ENCODE measurements around the gene GRIK5.
A peak's percentile ranks its signal among the peaks of the same experiment; 100 is the strongest.

The GRIK5 gene

DNA sequence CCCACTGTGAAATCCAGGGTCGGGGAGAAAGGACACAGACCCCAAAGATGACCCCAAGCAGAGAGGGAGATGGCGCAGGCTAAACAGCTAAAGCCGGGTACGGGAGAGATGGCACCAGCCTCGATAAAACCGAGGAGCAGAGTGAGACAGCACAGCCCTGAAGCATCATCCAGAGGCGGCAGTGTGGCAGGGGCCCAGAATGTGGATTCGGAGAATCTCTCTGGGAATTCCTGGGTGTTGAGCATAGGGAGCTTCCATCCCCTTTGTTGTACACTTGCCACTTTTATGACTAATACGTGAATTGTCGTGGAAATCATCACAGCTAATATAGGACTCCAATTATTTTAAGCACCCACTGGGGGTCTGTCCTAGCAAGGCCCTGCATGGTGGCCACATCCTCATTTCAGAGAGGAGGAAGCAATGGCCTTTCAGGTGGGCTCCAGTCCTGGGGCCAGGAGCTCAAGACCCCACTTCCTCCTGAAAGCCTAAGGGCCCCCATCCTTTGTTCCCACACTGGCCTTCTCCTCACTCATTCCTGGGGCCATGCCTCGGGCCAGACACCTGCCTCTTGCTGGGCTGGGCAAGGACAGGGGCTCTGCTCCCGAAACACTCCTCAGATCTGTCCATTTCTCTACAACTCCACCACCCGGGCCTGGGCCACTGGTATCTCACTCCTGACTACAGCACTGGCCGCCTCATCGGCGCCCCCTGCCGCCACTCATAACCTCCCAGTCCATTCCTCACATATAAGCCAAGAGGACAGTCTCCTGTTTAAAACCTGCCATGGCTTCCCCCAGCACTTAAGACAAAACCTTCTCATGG, 46.7 kb downstream of the GRIK5 start:
- TF ChIP-seq REST (IDR thresholded peaks at IDR 0.05; ENCODE audit: insufficient read depth in 1 of 2, low read depth in 2 of 2, low read length in 2 of 2) (0 out of 4 replicates have a peak, but pooled peaks of 1 of the 2 experiments have one; percentile 16), SIN3A (IDR thresholded peaks at IDR 0.05; ENCODE audit: borderline replicate concordance, insufficient read depth, low read length) (no peak), FOXP2 (optimal IDR thresholded peaks at IDR 0.05; ENCODE audit: borderline replicate concordance, extremely low read depth, extremely low read length, insufficient read depth) (no peak), TAF1 (IDR thresholded peaks at IDR 0.05; ENCODE audit: borderline replicate concordance, insufficient read depth, low read length) (no peak), POLR2AphosphoS5 (IDR thresholded peaks at IDR 0.05; ENCODE audit: low read depth, low read length) (no peak)

- no peak for TF ChIP-seq POLR2AphosphoS5 (IDR thresholded peaks at IDR 0.05; ENCODE audit: low read depth, low read length)
These were observed 47.4 kb downstream of the GRIK5 start for GRCh38 chr19:42022616-42023015.

- TF ChIP-seq REST (IDR thresholded peaks at IDR 0.05; ENCODE audit: insufficient read depth in 1 of 2, low read depth in 2 of 2, low read length in 2 of 2) (no peak), POLR2AphosphoS5 (IDR thresholded peaks at IDR 0.05; ENCODE audit: low read depth, low read length) (no peak), FOXP2 (optimal IDR thresholded peaks at IDR 0.05; ENCODE audit: borderline replicate concordance, extremely low read depth, extremely low read length, insufficient read depth) (no peak), TAF1 (IDR thresholded peaks at IDR 0.05; ENCODE audit: borderline replicate concordance, insufficient read depth, low read length) (no peak), SIN3A (IDR thresholded peaks at IDR 0.05; ENCODE audit: borderline replicate concordance, insufficient read depth, low read length) (no peak)
These were observed 48.8 kb downstream of the GRIK5 start for GRCh38 chr19:42021185-42021584.

DNA sequence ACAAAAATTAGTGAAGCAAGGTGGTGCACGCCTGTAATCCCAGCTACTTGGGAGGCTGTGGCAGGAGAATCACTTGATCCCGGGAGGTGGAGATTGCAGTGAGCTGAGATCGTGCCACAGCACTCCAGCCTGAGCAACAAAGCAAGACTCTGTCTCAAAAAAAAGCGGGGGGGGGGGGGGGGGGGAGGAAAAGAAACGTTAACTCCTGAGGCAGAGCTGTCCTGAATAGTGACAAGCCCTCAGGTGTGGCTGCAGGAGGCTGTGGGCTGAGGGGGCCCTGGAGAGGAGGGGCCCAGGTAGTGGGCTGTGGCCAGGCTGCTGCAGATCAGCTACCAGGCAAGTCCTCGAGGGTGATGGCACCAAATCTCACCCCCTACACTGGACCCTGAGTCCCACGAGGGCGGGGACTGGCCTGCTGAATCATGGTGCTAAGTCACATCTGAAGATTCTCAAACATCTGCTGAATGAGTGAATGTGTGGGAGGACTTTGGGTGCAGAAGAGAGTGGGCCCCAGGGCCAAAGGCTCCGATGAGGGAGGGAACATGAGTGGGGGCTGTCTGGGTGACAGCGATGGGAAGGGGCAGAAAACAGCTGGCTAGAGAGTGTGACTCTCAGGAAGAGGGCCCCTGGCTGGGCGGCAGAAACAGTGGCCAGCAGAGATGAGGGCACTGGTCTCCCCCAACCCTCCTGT, 51.4 kb downstream of the GRIK5 start:
- TF ChIP-seq REST (IDR thresholded peaks at IDR 0.05; ENCODE audit: insufficient read depth in 1 of 2, low read depth in 2 of 2, low read length in 2 of 2), result no peak
- TF ChIP-seq FOXP2 (optimal IDR thresholded peaks at IDR 0.05; ENCODE audit: borderline replicate concordance, extremely low read depth, extremely low read length, insufficient read depth), result no peak
- TF ChIP-seq POLR2AphosphoS5 (IDR thresholded peaks at IDR 0.05; ENCODE audit: low read depth, low read length), result no peak
- no peak for TF ChIP-seq TAF1 (IDR thresholded peaks at IDR 0.05; ENCODE audit: borderline replicate concordance, insufficient read depth, low read length)

- TF ChIP-seq REST (IDR thresholded peaks at IDR 0.05; ENCODE audit: insufficient read depth in 1 of 2, low read depth in 2 of 2, low read length in 2 of 2) (no peak), POLR2AphosphoS5 (IDR thresholded peaks at IDR 0.05; ENCODE audit: low read depth, low read length) (no peak), SIN3A (IDR thresholded peaks at IDR 0.05; ENCODE audit: borderline replicate concordance, insufficient read depth, low read length) (no peak), FOXP2 (optimal IDR thresholded peaks at IDR 0.05; ENCODE audit: borderline replicate concordance, extremely low read depth, extremely low read length, insufficient read depth) (no peak), TAF1 (IDR thresholded peaks at IDR 0.05; ENCODE audit: borderline replicate concordance, insufficient read depth, low read length) (no peak)
These were observed 53.0 kb downstream of the GRIK5 start for GRCh38 chr19:42017040-42017439.

Measured in PFSK-1 (cell line).